DOHH2 (cell line): ENCODE results near the gene UNC5B.
A peak's percentile ranks its signal among the peaks of the same experiment; 100 is the strongest.

Experiments used
- H3F3A ChIP-seq: fragments of 200-600 bp; sonication (generic), shearing (Covaris generic); 2 replicates; pipeline ENCODE4 v1.6.0; 2016; ENCODE audit warnings: antibody characterized with exemption, mild to moderate bottlenecking; ENCODE audit not compliant: control insufficient read depth, insufficient read depth
- H3K27ac ChIP-seq: fragments of 200-600 bp; sonication (generic); 2 replicates; pipeline ENCODE4 v1.5.1; 2014; ENCODE audit warnings: low read depth, mild to moderate bottlenecking, low read length, moderate library complexity
- H3K27me3 ChIP-seq: fragments of 200-600 bp; sonication (generic); 2 replicates; pipeline ENCODE4 v1.6.1; 2014; ENCODE audit warnings: mild to moderate bottlenecking, low read length, mixed read lengths; ENCODE audit not compliant: control insufficient read depth
- H3K36me3 ChIP-seq: fragments of 200-600 bp; sonication (generic); 2 replicates; pipeline ENCODE4 v1.6.1; 2014; ENCODE audit warnings: mild to moderate bottlenecking, low read length, moderate library complexity, mixed read lengths; ENCODE audit not compliant: control insufficient read depth
- H3K4me1 ChIP-seq: fragments of 200-600 bp; sonication (generic); 2 replicates; pipeline ENCODE4 v1.6.1; 2014; ENCODE audit warnings: mild to moderate bottlenecking, low read length, mixed read lengths; ENCODE audit not compliant: control insufficient read depth
- H3K4me2 ChIP-seq: fragments of 200-600 bp; sonication (generic); 2 replicates; pipeline ENCODE4 v1.6.0; 2014; ENCODE audit warnings: mild to moderate bottlenecking, low read length, moderate library complexity
- H3K4me3 ChIP-seq: fragments of 200-600 bp; sonication (generic); 2 replicates; pipeline ENCODE4 v1.5.1; 2014; ENCODE audit warnings: mild to moderate bottlenecking, low read length, mixed read lengths
- H3K79me2 ChIP-seq: fragments of 200-600 bp; sonication (generic); 2 replicates; pipeline ENCODE4 v1.6.1; 2014; ENCODE audit warnings: mild to moderate bottlenecking, low read length, mixed read lengths; ENCODE audit not compliant: control insufficient read depth
- H3K9me2 ChIP-seq: fragments of 200-600 bp; sonication (generic); replicated peaks from 2 replicates; pipeline ENCODE4 v1.6.1; 2014; ENCODE audit warnings: mild to moderate bottlenecking, low read length, mixed read lengths; ENCODE audit not compliant: control insufficient read depth
- H3K9me3 ChIP-seq: fragments of 200-600 bp; sonication (generic); 2 replicates; pipeline ENCODE4 v1.6.1; 2014; ENCODE audit warnings: antibody characterized with exemption, low read length, mixed read lengths; ENCODE audit not compliant: control insufficient read depth, insufficient read depth
- H4K20me1 ChIP-seq: fragments of 200-600 bp; sonication (generic); 2 replicates; pipeline ENCODE4 v1.6.0; 2014; ENCODE audit warnings: low read depth, mild to moderate bottlenecking, antibody characterized with exemption, low read length, moderate library complexity; ENCODE audit not compliant: control insufficient read depth, insufficient read depth
- EZH2phosphoT487 ChIP-seq: fragments of 200-600 bp; sonication (generic); IDR thresholded peaks from 2 replicates; pipeline ENCODE4 v1.6.1; 2017; ENCODE audit warnings: borderline replicate concordance, mild to moderate bottlenecking, antibody characterized with exemption, low read length, moderate library complexity, mixed read lengths
- TF ChIP-seq, protein P1 (sequence below): fragments of 200-600 bp; sonication (generic); IDR thresholded peaks from one replicate; pipeline ENCODE4 v1.5.1; 2014; ENCODE audit warnings: antibody characterized with exemption, mild to moderate bottlenecking, low read depth, low read length; ENCODE audit not compliant: poor library complexity, severe bottlenecking

Gene UNC5B

DNA sequence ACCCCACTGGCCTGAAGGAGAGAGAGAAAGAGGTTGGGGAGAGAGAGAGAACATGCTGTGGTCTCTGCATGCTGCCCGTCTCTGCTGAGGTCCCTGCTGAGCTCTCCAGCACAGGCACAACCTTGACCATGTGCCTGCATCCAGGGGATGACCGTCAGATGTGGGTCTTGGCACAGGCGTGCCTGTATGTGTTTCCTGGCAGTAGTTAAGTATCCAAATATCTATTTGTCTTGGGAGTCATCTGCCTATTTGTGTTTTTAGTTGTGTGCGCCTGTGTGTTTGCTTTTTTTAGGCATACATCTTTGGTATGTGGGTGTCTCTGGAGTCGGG, 1.9 kb upstream of the UNC5B start:
- Histone ChIP-seq H3K36me3 (no peaks in the 10 kb centered on the region), H3K9me3 (no peaks in the 10 kb centered on the region), H3K4me2 (no peak overlapping the region), H4K20me1 (0 out of 2 replicates have a peak, but pooled peaks cover 6% of the 10 kb centered on the region), H3K4me3 (no peak overlapping the region), H3K79me2 (no peaks in the 10 kb centered on the region), H3K27me3 (peaks cover 53% of the 10 kb centered on the region), H3K9me2 (no peaks in the 10 kb centered on the region), H3K4me1 (peaks cover 3% of the 10 kb centered on the region; the same call in 1 of the 2 replicates), H3K27ac (no peak overlapping the region), H3F3A (no peaks in the 10 kb centered on the region)
- TF ChIP-seq, protein P1, sequence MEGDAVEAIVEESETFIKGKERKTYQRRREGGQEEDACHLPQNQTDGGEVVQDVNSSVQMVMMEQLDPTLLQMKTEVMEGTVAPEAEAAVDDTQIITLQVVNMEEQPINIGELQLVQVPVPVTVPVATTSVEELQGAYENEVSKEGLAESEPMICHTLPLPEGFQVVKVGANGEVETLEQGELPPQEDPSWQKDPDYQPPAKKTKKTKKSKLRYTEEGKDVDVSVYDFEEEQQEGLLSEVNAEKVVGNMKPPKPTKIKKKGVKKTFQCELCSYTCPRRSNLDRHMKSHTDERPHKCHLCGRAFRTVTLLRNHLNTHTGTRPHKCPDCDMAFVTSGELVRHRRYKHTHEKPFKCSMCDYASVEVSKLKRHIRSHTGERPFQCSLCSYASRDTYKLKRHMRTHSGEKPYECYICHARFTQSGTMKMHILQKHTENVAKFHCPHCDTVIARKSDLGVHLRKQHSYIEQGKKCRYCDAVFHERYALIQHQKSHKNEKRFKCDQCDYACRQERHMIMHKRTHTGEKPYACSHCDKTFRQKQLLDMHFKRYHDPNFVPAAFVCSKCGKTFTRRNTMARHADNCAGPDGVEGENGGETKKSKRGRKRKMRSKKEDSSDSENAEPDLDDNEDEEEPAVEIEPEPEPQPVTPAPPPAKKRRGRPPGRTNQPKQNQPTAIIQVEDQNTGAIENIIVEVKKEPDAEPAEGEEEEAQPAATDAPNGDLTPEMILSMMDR: no peak
- no peak for TF ChIP-seq EZH2phosphoT487

DNA sequence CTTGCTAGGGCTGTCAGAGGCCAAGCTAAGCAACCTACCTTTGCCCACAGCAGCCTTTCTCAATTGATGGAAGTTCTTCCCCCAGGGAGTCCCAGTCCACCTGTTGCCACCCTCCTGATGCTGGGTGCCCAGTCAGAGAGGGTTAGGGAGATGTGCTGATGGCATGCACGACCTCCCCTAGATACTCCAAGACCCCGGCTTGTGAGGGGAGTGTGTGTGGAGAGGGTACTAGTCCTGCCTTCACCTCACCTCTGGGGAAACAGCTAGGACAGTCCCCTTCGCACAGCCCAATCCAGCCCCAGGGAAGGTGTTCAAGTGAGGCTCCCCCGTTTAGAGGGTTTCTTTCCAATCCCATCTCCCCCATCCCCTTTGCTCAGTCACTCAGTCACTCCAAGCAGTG, 1.3 kb upstream of the UNC5B start:
- peaks cover 56% of the 10 kb centered on the region for H3K27me3 ChIP-seq
- H3K9me2 ChIP-seq: no peaks in the 10 kb centered on the region
- no peaks in the 10 kb centered on the region for H3K79me2 ChIP-seq
- H4K20me1 ChIP-seq: 0 out of 2 replicates have a peak, but pooled peaks cover 6% of the 10 kb centered on the region
- no peak overlapping the region for H3K4me3 ChIP-seq
- no peaks in the 10 kb centered on the region for H3F3A ChIP-seq
- no peak overlapping the region for H3K4me2 ChIP-seq
- no peaks in the 10 kb centered on the region for H3K9me3 ChIP-seq
- TF ChIP-seq, protein P1: no peak
- no peak for TF ChIP-seq EZH2phosphoT487
- H3K4me1 ChIP-seq: peaks cover 3% of the 10 kb centered on the region; the same call in 1 of the 2 replicates
- H3K36me3 ChIP-seq: no peaks in the 10 kb centered on the region
- H3K27ac ChIP-seq: no peak overlapping the region

DNA sequence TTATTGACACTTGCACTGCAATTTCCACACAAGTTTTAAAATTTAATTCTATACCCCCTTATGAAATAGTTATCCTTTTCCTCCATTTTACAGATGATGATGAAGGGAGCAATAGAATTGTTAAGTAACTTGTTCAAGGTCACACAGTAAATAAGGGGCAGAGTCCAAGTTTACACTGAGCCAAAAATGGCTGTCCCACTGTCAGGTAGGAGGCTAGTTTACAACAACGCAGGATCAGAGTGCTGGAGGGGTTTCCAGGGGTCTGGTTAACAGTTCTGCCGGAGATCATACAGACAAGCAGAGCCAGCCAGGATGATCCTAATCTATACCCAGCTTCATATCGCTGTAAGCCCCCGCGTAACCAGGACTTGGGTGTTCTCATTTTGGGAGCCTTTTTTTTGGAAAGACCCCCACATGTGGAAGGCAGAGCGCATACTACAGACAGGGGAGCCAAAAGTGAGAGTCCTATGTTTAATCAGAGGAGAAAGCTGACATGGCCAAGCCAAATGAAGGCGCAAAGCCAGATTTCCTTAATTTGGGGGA, 524 bp upstream of the UNC5B start:
- 0 out of 2 replicates have a peak, but pooled peaks cover 6% of the 10 kb centered on the region for H4K20me1 ChIP-seq
- no peaks in the 10 kb centered on the region for H3K79me2 ChIP-seq
- peak overlapping the region; percentile 19; the same call in 1 of the 2 replicates for H3K4me2 ChIP-seq
- TF ChIP-seq, protein P1: no peak
- TF ChIP-seq EZH2phosphoT487: no peak
- no peaks in the 10 kb centered on the region for H3K9me2 ChIP-seq
- no peaks in the 10 kb centered on the region for H3F3A ChIP-seq
- H3K4me3 ChIP-seq: no peak overlapping the region
- H3K27me3 ChIP-seq: peaks cover 60% of the 10 kb centered on the region
- no peaks in the 10 kb centered on the region for H3K9me3 ChIP-seq
- H3K27ac ChIP-seq: no peak overlapping the region
- no peaks in the 10 kb centered on the region for H3K36me3 ChIP-seq
- peaks cover 3% of the 10 kb centered on the region; the same call in 1 of the 2 replicates for H3K4me1 ChIP-seq
